GM23248 (cell line): ENCODE results near the gene ASAP2. TPM values are rescaled to one million over a fixed set of nuclear protein-coding genes. Genes with fewer than 3 reads are reported as not detected.

Experiments
- DNase-seq: peaks from one replicate; pipeline ENCODE4 v3.0.0-alpha.2; 2015
- H2AFZ ChIP-seq: fragments of 200-600 bp; sonication (generic); 2 replicates; pipeline ENCODE4 v1.6.1; 2016; ENCODE audit warnings: antibody characterized with exemption
- H3F3A ChIP-seq: fragments of 200-600 bp; sonication (generic); 2 replicates; pipeline ENCODE4 v1.6.1; 2016; ENCODE audit warnings: mild to moderate bottlenecking, antibody characterized with exemption, mixed run types; ENCODE audit not compliant: insufficient read depth
- H3K27ac ChIP-seq: fragments of 200-600 bp; sonication (generic); 2 replicates; pipeline ENCODE4 v1.5.1; 2016; ENCODE audit warnings: mild to moderate bottlenecking
- H3K27me3 ChIP-seq: fragments of 200-600 bp; sonication (generic); replicated peaks from 2 replicates; pipeline ENCODE4 v1.6.1; 2016; ENCODE audit warnings: mild to moderate bottlenecking; ENCODE audit not compliant: insufficient read depth
- H3K36me3 ChIP-seq: fragments of 200-600 bp; sonication (generic); 2 replicates; pipeline ENCODE4 v1.6.1; 2016; ENCODE audit warnings: low read depth, mild to moderate bottlenecking
- H3K4me1 ChIP-seq: fragments of 200-600 bp; sonication (generic); 2 replicates; pipeline ENCODE4 v1.6.1; 2016; ENCODE audit warnings: mild to moderate bottlenecking; ENCODE audit not compliant: insufficient read depth
- H3K4me2 ChIP-seq: fragments of 200-600 bp; sonication (generic); one replicate; pipeline ENCODE4 v1.6.1; 2016; ENCODE audit warnings: mild to moderate bottlenecking; ENCODE audit not compliant: unreplicated experiment
- H3K4me3 ChIP-seq: fragments of 200-600 bp; sonication (generic); 2 replicates; pipeline ENCODE4 v1.5.1; 2016; ENCODE audit warnings: mild to moderate bottlenecking
- H3K79me2 ChIP-seq: fragments of 200-600 bp; sonication (generic); 2 replicates; pipeline ENCODE4 v1.6.1; 2016; ENCODE audit warnings: mild to moderate bottlenecking; ENCODE audit not compliant: insufficient read depth
- H3K9ac ChIP-seq: fragments of 200-600 bp; sonication (generic); 2 replicates; pipeline ENCODE4 v1.6.1; 2016; ENCODE audit warnings: mild to moderate bottlenecking
- H3K9me2 ChIP-seq: fragments of 200-600 bp; sonication (generic); 2 replicates; pipeline ENCODE4 v1.6.1; 2016; ENCODE audit warnings: mixed run types, mild to moderate bottlenecking, moderate library complexity; ENCODE audit not compliant: insufficient read depth
- H3K9me3 ChIP-seq: fragments of 200-600 bp; sonication (generic); one replicate; pipeline ENCODE4 v1.6.1; 2017; ENCODE audit warnings: low read depth
- H4K20me1 ChIP-seq: fragments of 200-600 bp; sonication (generic); 2 replicates; pipeline ENCODE4 v1.6.0; 2016; ENCODE audit not compliant: insufficient read depth
- EZH2 ChIP-seq: fragments of 200-600 bp; sonication (generic); IDR thresholded peaks from 2 replicates; pipeline ENCODE4 v1.6.1; 2018; ENCODE audit warnings: antibody characterized with exemption, mild to moderate bottlenecking; ENCODE audit not compliant: insufficient read depth, poor library complexity, severe bottlenecking
- EZH2phosphoT487 ChIP-seq: fragments of 200-600 bp; sonication (generic); IDR thresholded peaks from 2 replicates; pipeline ENCODE4 v1.6.1; 2018; ENCODE audit warnings: antibody characterized with exemption, moderate library complexity, mild to moderate bottlenecking, low read depth; ENCODE audit not compliant: insufficient read depth
- WGBS, 2 experiments: methylation state at CpG; one replicate each; pipeline ENCODE4 v1.1.6; 2015 to 2017; ENCODE audit warnings: low lambda C conversion rate in 2 of 2, low coverage in 1 of 2; ENCODE audit errors: missing lambda C conversion rate in 2 of 2; 5-methylcytosine and 5-hydroxymethylcytosine counted together
- in situ Hi-C: fragments of 300-500 bp; cut with MboI; formaldehyde crosslinking; loops from 2 replicates; pipeline ENCODE4 v1.15.0; 2020
- polyA plus RNA-seq: library from polyadenylated mRNA; unstranded; fragments of >200 nt; fragmentation: Nextera tagmentation; extraction: Ambion mirVana; gene quantifications from 2 replicates; pipeline ENCODE4 v1.2.1, GENCODE V29; 2016
- total RNA-seq: library from RNA; depleted of rRNA; stranded (reverse); fragments of >200 nt; shearing (Covaris generic); gene quantifications from 2 replicates; pipeline ENCODE4 v1.2.3, GENCODE V29; 2014

The ASAP2 gene
- total and polyA plus RNA-seq, 2 experiments from 2014 or later, result 8.8 to 49.6 TPM

DNA sequence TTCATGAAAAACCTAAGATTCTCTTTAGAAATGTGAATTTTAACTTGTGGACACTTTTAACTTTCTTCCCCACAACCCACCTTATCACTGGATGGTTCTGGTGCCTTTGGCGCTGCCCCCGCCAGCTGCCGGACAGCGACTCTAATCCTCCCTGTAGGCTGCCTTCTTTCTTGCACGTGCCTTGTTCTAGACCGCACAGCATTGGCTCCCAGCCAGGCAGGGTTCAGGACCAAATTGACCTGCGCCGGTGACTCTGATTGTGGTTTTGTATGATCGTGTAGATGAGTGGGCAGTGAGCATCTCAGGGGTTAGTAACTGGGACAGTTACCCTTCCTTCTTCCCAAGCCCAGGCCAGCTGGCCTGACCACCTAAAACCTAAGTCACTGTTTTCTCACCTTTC is 106.8 kb downstream of the ASAP2 start:
- Histone ChIP-seq H3F3A (peaks cover 56% of the 10 kb centered on the region), H4K20me1 (no peaks in the 10 kb centered on the region), H2AFZ (no peak overlapping the region), H3K27me3 (no peaks in the 10 kb centered on the region), H3K4me2 (no peak overlapping the region), H3K79me2 (peaks cover 79% of the 10 kb centered on the region), H3K4me3 (no peak overlapping the region), H3K36me3 (peaks cover 1% of the 10 kb centered on the region; the same call in 1 of the 2 replicates), H3K9ac (no peak overlapping the region), H3K4me1 (peaks cover 33% of the 10 kb centered on the region), H3K9me3 (no peaks in the 10 kb centered on the region), H3K27ac (no peak overlapping the region), H3K9me2 (no peaks in the 10 kb centered on the region)
- in situ Hi-C loops, result no loop called here
- no peak for DNase-seq
- TF ChIP-seq EZH2 (no peak), EZH2phosphoT487 (no peak)
- WGBS, 2 experiments, result 85% methylated on average over 9 of the region's 9 CpGs

DNA sequence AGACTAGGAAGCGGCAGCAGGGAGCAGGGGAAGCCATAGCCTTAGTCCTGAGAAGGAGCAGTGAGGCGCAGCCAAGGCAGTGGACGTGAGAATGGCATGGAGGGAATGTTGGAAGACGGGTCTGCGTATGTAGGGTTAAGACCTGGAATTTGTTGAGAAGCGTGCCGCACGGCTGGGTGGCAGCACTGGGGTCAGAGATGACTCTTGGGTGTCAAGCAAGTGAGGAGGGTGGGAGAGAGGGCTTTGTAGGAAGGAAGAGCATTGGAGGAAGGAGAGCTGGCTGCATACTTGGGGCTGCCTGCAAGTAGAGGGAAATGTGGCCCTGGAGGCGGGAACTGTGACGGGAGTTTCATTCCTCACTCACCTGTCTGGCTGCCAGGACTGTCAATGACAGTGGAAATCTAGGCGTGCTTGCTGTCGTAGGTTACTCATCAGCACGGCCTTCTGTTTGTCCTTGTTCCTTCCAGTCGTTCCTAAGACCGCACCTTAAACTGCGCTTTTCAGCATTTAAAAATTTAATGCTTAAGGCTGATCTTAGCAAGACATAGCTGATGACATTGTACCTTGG is 108.8 kb downstream of the ASAP2 start:
- in situ Hi-C loops, result no loop called here
- Histone ChIP-seq H4K20me1 (no peaks in the 10 kb centered on the region), H3K4me1 (peaks cover 25% of the 10 kb centered on the region), H3K9me3 (no peaks in the 10 kb centered on the region), H3K9ac (no peak overlapping the region), H3K79me2 (peaks cover 82% of the 10 kb centered on the region), H3K27ac (no peak overlapping the region), H3F3A (peaks cover 37% of the 10 kb centered on the region), H3K27me3 (no peaks in the 10 kb centered on the region), H3K4me2 (no peak overlapping the region), H3K9me2 (no peaks in the 10 kb centered on the region), H3K36me3 (peaks cover 12% of the 10 kb centered on the region; the same call in 1 of the 2 replicates), H2AFZ (no peak overlapping the region), H3K4me3 (no peak overlapping the region)
- WGBS, 2 experiments, result 94 to 97% methylated on average over 16 of the region's 16 CpGs
- TF ChIP-seq EZH2 (no peak), EZH2phosphoT487 (no peak)
- DNase-seq, result no peak

DNA sequence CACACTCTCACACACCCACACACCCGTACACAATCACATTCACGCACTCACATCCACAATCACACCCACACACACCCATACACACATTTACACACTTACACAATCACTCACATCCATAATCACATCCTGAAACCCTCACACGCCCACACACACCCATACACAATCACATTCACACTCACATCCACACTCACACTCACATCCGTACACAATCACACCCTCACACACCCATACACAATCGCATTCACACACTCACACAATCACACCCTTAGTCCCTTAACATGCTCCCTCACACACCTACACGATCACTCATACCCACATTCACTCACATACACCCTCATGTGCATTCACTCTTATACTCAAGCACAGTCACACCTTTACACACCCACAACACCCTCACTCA is 110.9 kb downstream of the ASAP2 start:
- TF ChIP-seq EZH2, result no peak
- no peak for TF ChIP-seq EZH2phosphoT487
- Histone ChIP-seq H3K79me2 (peaks cover 100% of the 10 kb centered on the region), H3K27me3 (no peaks in the 10 kb centered on the region), H3K9me2 (no peaks in the 10 kb centered on the region), H3F3A (peaks cover 18% of the 10 kb centered on the region), H3K27ac (no peak overlapping the region), H3K4me1 (peaks cover 5% of the 10 kb centered on the region), H3K9me3 (no peaks in the 10 kb centered on the region), H3K4me2 (no peak overlapping the region), H3K36me3 (peaks cover 30% of the 10 kb centered on the region), H3K9ac (no peak overlapping the region), H3K4me3 (no peak overlapping the region), H2AFZ (no peak overlapping the region), H4K20me1 (no peaks in the 10 kb centered on the region)
- DNase-seq, result no peak
- WGBS, 2 experiments, result 97 to 99% methylated on average over 6 of the region's 6 CpGs
- in situ Hi-C loops, result no loop called here

DNA sequence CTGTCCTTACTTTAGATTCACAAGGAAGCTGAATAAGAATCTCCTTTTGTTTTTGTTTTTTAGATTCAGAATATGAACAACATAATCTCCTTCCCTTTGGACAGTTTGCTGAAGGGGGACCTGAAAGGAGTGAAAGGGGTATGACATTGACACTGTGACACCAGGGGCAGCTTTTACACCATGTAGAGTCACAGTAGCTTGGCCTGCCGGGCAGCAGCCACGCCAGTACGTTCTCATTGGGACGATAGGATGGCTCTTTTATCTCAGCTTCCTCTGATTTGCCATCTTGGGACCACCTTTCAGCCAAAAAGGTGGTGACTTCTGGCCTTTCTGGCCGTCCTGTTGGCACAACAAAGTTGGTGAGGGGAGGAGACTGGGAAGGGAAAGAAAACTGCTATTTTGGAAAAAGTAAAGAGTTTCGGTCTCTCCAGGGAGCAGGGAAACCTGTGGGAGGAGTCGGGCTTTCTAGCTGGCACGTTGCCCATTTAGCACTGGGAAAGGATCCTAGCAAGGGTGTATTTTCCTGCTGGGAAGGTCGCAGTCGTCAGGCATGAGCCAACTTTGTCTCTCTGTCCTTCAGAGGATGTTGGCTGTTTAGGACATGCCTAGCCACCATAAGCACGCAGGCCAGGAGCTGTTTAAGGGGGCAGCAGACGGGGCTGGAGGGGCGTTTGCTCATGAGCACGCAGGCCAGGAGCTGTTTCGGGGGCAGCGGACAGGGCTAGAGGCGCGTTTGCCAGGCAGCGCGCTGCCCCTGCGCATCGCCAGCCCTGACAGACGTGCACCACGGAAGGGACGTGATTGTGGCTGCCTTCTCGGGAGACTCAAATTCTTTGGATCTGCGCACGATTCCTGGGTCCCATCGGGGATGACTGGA is 112.1 kb downstream of the ASAP2 start:
- no peak overlapping the region for H3K9ac ChIP-seq

More for the DNA sequence above, 112.1 kb downstream of the ASAP2 start:
- no peak overlapping the region for H3K4me3 ChIP-seq
- H3K27me3 ChIP-seq, result no peaks in the 10 kb centered on the region
- H2AFZ ChIP-seq, result no peak overlapping the region
- 87 to 91% methylated on average over 25 to 29 of the region's 29 CpGs for WGBS, 2 experiments
- H3K27ac ChIP-seq, result no peak overlapping the region
- no peaks in the 10 kb centered on the region for H3K9me2 ChIP-seq
- H3K4me1 ChIP-seq, result no peaks in the 10 kb centered on the region
- in situ Hi-C loops, result no loop called here
- H3K9me3 ChIP-seq, result no peaks in the 10 kb centered on the region
- peaks cover 7% of the 10 kb centered on the region for H3F3A ChIP-seq
- no peak overlapping the region for H3K4me2 ChIP-seq
- no peaks in the 10 kb centered on the region for H4K20me1 ChIP-seq
- DNase-seq, result no peak
- TF ChIP-seq EZH2phosphoT487, result no peak
- no peak for TF ChIP-seq EZH2
- peaks cover 33% of the 10 kb centered on the region for H3K36me3 ChIP-seq
- peaks cover 100% of the 10 kb centered on the region for H3K79me2 ChIP-seq
